ENCODE results near the gene ACIN1.

ACIN1 gene

GRCh38 chr14:23129759-23130316 lies 34.9 kb upstream of the ACIN1 start:
- no peak for DNase-seq (ENCODE audit: low spot score in 2 of 2)
- no peaks in the 10 kb centered on the region for H3K9me3 Mint-ChIP-seq
- peaks cover 5% of the 10 kb centered on the region for H3K4me1 Mint-ChIP-seq
- H3K4me3 Mint-ChIP-seq = no peak overlapping the region
- ATAC-seq (replicated peaks; ENCODE audit: extremely low read depth, poor library complexity, severe bottlenecking) = no peak
- H3K36me3 Mint-ChIP-seq (ENCODE audit: insufficient read depth) = peaks cover 2% of the 10 kb centered on the region
- no peak overlapping the region for H3K27ac Mint-ChIP-seq (ENCODE audit: low read depth)
- peaks cover 43% of the 10 kb centered on the region for H3K27me3 Mint-ChIP-seq

DNA sequence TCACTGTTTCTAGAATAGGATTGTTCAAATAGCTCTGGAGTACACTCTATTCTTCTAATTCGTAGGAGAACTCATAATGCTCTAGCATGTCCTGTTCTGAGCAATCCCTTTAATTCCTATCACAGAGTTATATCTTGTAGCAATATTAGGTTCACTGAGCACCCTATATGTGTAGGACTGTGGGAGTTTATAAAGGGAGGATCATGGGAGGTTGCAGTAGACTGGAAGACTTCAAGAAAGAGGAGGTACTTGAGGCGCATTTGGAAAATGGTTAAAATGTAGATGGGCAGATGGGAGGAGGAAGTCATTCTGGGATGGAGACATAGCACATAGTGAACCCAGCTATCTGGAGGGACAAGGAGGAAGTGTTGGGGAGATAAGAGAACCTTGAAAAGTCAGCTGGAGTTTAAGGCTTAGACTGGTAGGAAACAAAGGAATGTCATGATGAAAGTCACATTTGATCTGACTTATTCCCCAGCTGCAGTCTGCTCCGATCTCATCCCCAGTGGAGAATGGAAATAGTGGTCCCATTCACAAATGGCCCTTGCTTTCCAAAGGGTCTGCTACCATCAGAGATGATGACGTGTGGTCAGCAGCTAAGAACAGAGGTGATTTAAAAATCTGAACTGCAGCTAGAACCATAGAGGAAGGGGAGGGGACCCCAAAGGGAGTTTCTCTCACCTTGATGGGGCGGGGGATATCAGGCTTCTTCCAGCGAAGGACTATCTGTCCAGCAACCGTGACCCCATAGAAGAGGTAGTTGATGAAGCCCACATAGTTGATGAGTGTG lies 34.2 kb upstream of the ACIN1 start:
- Mint-ChIP-seq H3K27me3 (peaks cover 43% of the 10 kb centered on the region), H3K27ac (ENCODE audit: low read depth) (no peak overlapping the region), H3K9me3 (no peaks in the 10 kb centered on the region), H3K4me3 (no peak overlapping the region), H3K4me1 (peaks cover 5% of the 10 kb centered on the region), H3K36me3 (ENCODE audit: insufficient read depth) (peaks cover 2% of the 10 kb centered on the region)
- no peak for ATAC-seq (replicated peaks; ENCODE audit: extremely low read depth, poor library complexity, severe bottlenecking)
- DNase-seq (ENCODE audit: low spot score in 2 of 2) = no peak

GRCh38 chr14:23127861-23128260 lies 32.9 kb upstream of the ACIN1 start:
- peaks cover 43% of the 10 kb centered on the region for H3K27me3 Mint-ChIP-seq
- no peak for ATAC-seq (replicated peaks; ENCODE audit: extremely low read depth, poor library complexity, severe bottlenecking)
- H3K4me1 Mint-ChIP-seq = peaks cover 5% of the 10 kb centered on the region
- peaks cover 2% of the 10 kb centered on the region for H3K36me3 Mint-ChIP-seq (ENCODE audit: insufficient read depth)
- H3K4me3 Mint-ChIP-seq = no peak overlapping the region
- no peaks in the 10 kb centered on the region for H3K9me3 Mint-ChIP-seq
- H3K27ac Mint-ChIP-seq (ENCODE audit: low read depth) = no peak overlapping the region
- DNase-seq (ENCODE audit: low spot score in 2 of 2) = no peak

GRCh38 chr14:23126548-23127278 lies 31.8 kb upstream of the ACIN1 start:
- no peak overlapping the region for H3K27ac Mint-ChIP-seq (ENCODE audit: low read depth)
- ATAC-seq (replicated peaks; ENCODE audit: extremely low read depth, poor library complexity, severe bottlenecking) = no peak
- no peaks in the 10 kb centered on the region for H3K36me3 Mint-ChIP-seq (ENCODE audit: insufficient read depth)
- peaks cover 43% of the 10 kb centered on the region for H3K27me3 Mint-ChIP-seq
- H3K9me3 Mint-ChIP-seq = no peaks in the 10 kb centered on the region
- DNase-seq (ENCODE audit: low spot score in 2 of 2) = no peak
- H3K4me1 Mint-ChIP-seq = peaks cover 5% of the 10 kb centered on the region
- H3K4me3 Mint-ChIP-seq = no peak overlapping the region

- DNase-seq (ENCODE audit: low spot score in 2 of 2) (no peak), ATAC-seq (replicated peaks; ENCODE audit: extremely low read depth, poor library complexity, severe bottlenecking) (no peak)
- Mint-ChIP-seq H3K36me3 (ENCODE audit: insufficient read depth) (peaks cover 2% of the 10 kb centered on the region), H3K9me3 (no peaks in the 10 kb centered on the region), H3K27ac (ENCODE audit: low read depth) (no peak overlapping the region), H3K27me3 (peaks cover 37% of the 10 kb centered on the region), H3K4me3 (no peak overlapping the region), H3K4me1 (peaks cover 11% of the 10 kb centered on the region)
Measured at GRCh38 chr14:23125933-23126524, 31.1 kb upstream of the ACIN1 start.

- no peak overlapping the region for H3K4me3 Mint-ChIP-seq
- DNase-seq (ENCODE audit: low spot score in 2 of 2) = no peak
- peaks cover 27% of the 10 kb centered on the region for H3K27me3 Mint-ChIP-seq
- H3K36me3 Mint-ChIP-seq (ENCODE audit: insufficient read depth) = peaks cover 3% of the 10 kb centered on the region
- no peak for ATAC-seq (replicated peaks; ENCODE audit: extremely low read depth, poor library complexity, severe bottlenecking)
- H3K4me1 Mint-ChIP-seq = peaks cover 20% of the 10 kb centered on the region
- H3K9me3 Mint-ChIP-seq = no peaks in the 10 kb centered on the region
- no peak overlapping the region for H3K27ac Mint-ChIP-seq (ENCODE audit: low read depth)
Measured at GRCh38 chr14:23125011-23125410, 30.1 kb upstream of the ACIN1 start.

DNA sequence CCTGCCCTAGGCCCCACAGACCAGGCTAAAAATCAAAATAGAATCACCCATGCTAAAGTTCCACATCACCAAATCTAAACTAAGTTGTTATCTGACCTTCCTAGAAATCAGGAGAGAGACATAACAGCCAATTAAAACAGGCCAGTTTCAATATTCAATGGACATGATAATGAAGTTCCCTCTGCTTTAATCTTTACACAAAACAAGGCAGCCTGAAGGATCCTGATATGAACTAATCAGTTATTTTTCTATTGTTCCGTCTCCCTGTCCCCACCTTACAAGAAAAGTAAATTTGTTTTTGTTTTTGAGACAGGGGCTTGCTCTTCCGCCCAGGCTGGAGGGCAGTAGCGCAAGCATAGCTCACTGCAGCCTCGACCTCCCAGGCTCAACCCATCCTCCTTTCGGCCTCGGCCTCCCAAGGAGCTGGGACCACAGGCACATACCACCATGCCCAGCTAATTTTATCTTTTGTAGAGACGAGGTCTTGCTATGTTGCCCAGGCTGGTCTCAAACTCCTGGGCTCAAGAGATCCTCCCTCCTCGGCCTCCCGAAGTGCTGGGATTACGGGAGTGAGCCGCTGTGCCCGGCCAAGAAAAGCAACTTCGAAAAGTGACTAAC lies 29.5 kb upstream of the ACIN1 start:
- Mint-ChIP-seq H3K36me3 (ENCODE audit: insufficient read depth) (peaks cover 3% of the 10 kb centered on the region), H3K27ac (ENCODE audit: low read depth) (no peak overlapping the region), H3K4me1 (peaks cover 22% of the 10 kb centered on the region), H3K27me3 (peaks cover 21% of the 10 kb centered on the region), H3K9me3 (no peaks in the 10 kb centered on the region), H3K4me3 (no peak overlapping the region)
- ATAC-seq (replicated peaks; ENCODE audit: extremely low read depth, poor library complexity, severe bottlenecking) (no peak), DNase-seq (ENCODE audit: low spot score in 2 of 2) (no peak)

DNA sequence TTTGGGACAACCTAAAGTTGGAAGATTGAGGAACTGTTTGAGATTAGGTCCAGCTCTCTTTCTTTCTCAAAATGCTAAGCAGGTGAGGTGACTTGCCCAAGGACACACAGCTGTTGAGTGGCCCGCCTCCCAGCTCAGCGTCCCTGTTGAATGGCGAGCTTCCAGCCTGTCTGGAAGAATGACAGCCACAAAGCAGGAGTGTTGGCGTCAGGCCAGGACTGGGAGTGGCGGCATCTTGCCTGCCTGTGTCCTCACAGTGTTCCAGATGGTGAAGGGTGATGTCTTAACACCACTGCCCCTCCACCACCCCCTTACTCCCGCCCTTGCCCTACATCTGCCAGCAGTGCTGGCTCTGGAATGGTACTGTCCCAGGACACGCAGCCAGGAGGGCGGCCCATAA lies 28.5 kb upstream of the ACIN1 start:
- Mint-ChIP-seq H3K9me3 (no peaks in the 10 kb centered on the region), H3K27ac (ENCODE audit: low read depth) (no peak overlapping the region), H3K4me1 (peaks cover 22% of the 10 kb centered on the region), H3K27me3 (peaks cover 13% of the 10 kb centered on the region), H3K4me3 (no peak overlapping the region), H3K36me3 (ENCODE audit: insufficient read depth) (peaks cover 3% of the 10 kb centered on the region)
- no peak for ATAC-seq (replicated peaks; ENCODE audit: extremely low read depth, poor library complexity, severe bottlenecking)
- no peak for DNase-seq (ENCODE audit: low spot score in 2 of 2)

- Mint-ChIP-seq H3K9me3 (no peaks in the 10 kb centered on the region), H3K36me3 (ENCODE audit: insufficient read depth) (peaks cover 3% of the 10 kb centered on the region), H3K27ac (ENCODE audit: low read depth) (no peak overlapping the region), H3K4me3 (no peak overlapping the region), H3K4me1 (peaks cover 17% of the 10 kb centered on the region), H3K27me3 (peaks cover 12% of the 10 kb centered on the region)
- DNase-seq (ENCODE audit: low spot score in 2 of 2) (no peak), ATAC-seq (replicated peaks; ENCODE audit: extremely low read depth, poor library complexity, severe bottlenecking) (no peak)
Measured at GRCh38 chr14:23122086-23122485, 27.1 kb upstream of the ACIN1 start.

DNA sequence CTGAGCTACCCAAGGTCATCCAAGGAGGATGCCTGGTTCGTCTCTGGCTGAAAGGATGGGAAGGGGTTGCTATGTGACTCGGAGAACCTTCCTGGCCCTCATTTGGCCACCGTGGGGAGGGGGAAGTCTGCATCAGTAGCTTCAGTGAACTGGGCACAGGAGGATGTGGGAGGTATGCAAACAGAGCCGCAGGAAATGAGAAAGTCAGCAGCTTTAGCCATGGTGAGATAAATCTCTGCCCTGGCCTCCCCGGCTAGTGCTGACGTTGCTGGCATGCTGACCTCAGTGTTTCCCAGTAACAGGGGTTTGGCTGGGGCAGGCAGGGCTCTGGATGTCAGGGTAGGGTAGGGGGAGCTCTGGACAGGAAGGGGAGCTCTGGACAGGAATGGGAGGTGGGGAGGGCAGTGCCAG lies 26.4 kb upstream of the ACIN1 start:
- H3K27me3 Mint-ChIP-seq = peaks cover 10% of the 10 kb centered on the region
- peak overlapping the region; percentile 80 for H3K27ac Mint-ChIP-seq (ENCODE audit: low read depth)
- DNase-seq (ENCODE audit: low spot score in 2 of 2) (no peak), ATAC-seq (replicated peaks; ENCODE audit: extremely low read depth, poor library complexity, severe bottlenecking) (no peak)
- peak overlapping the region; percentile 42 for H3K4me3 Mint-ChIP-seq
- no peaks in the 10 kb centered on the region for H3K9me3 Mint-ChIP-seq
- peaks cover 17% of the 10 kb centered on the region for H3K4me1 Mint-ChIP-seq
- peaks cover 3% of the 10 kb centered on the region for H3K36me3 Mint-ChIP-seq (ENCODE audit: insufficient read depth)

DNA sequence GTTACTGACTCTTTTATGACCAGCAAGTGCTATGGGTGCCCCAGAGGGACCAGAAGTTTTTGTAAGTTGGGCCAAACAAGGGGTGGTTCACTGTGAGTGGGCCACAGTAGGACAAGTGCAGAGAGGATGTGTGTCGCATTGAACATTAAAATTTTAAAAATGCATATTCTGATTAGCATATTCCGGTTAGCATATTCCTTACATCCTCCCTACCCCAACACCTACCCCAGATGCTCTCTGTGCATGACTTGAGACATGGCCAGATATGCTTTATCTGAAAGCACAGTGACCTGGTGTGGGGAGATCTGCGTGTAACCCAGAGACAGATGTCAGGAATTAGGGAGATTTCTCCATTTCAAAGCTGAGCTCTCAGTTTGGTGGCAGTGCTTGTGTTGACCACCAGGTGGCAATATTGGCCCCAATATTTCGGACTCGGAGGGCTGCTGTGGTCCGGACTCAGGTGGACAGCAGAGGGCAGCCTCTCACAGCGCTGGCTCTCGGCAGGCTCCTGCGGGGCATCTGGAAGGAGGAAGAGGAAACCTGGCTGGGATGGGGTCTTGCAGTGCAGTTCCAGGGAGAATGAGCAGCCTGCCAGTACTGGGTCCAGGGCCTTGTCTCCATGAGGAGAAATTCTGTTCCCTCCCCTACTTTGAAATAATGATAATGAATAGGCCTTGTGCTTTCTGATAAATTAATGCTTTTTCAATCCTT lies 25.8 kb upstream of the ACIN1 start:
- DNase-seq (ENCODE audit: low spot score in 2 of 2) (peak; percentile 60 to 64), ATAC-seq (replicated peaks; ENCODE audit: extremely low read depth, poor library complexity, severe bottlenecking) (peak; percentile 61)
- Mint-ChIP-seq H3K27me3 (peaks cover 12% of the 10 kb centered on the region), H3K9me3 (no peaks in the 10 kb centered on the region), H3K27ac (ENCODE audit: low read depth) (peak overlapping the region; percentile 80), H3K4me3 (peak overlapping the region; percentile 42), H3K4me1 (peaks cover 17% of the 10 kb centered on the region), H3K36me3 (ENCODE audit: insufficient read depth) (peaks cover 3% of the 10 kb centered on the region)

All from central memory CD8-positive, alpha-beta T cell (primary cell).